Cardiac fibroblast (primary cell): ENCODE measurements around the gene BICRA.

Experiments
- DNase-seq, 2 donors: peaks; one replicate each; pipeline versions ENCODE4 v3.0.0 to v3.0.0-alpha.2; 2010; ENCODE audit warnings: low read depth in 2 of 2
- H3K4me3 ChIP-seq, 2 donors: replicated peaks in 1 of 2; 1 replicate in 1 of 2; 2 replicates in 1 of 2; pipeline ENCODE4 v1.5.1; 2011; ENCODE audit warnings: low read depth in 2 of 2, low read length in 2 of 2, mild to moderate bottlenecking in 2 of 2, moderate library complexity in 1 of 2
- CTCF ChIP-seq: IDR thresholded peaks from one replicate; pipeline ENCODE4 v1.5.1; 2011; ENCODE audit warnings: low read depth, mild to moderate bottlenecking, low read length, inconsistent platforms

Gene BICRA

GRCh38 chr19:47680858-47681332 lies 72.0 kb downstream of the BICRA start:
- no peak for TF ChIP-seq CTCF
- no peak for DNase-seq

GRCh38 chr19:47681388-47681787 lies 72.5 kb downstream of the BICRA start:
- DNase-seq = no peak
- no peak overlapping the region for H3K4me3 ChIP-seq
- no peak for TF ChIP-seq CTCF

More at GRCh38 chr19:47680858-47681332, 72.0 kb downstream of the BICRA start:
- no peak overlapping the region for H3K4me3 ChIP-seq

- no peak for DNase-seq
- H3K4me3 ChIP-seq = no peak overlapping the region
- TF ChIP-seq CTCF = no peak
Measured at GRCh38 chr19:47681936-47682335, 73.0 kb downstream of the BICRA start.

GRCh38 chr19:47682939-47683338 lies 74.0 kb downstream of the BICRA start:
- no peak for TF ChIP-seq CTCF
- no peak overlapping the region for H3K4me3 ChIP-seq
- peak in 1 of 2 donors; percentile 72 for DNase-seq

- no peak overlapping the region for H3K4me3 ChIP-seq
- no peak for DNase-seq
- no peak for TF ChIP-seq CTCF
Measured at GRCh38 chr19:47686679-47687450, 77.9 kb downstream of the BICRA start.

GRCh38 chr19:47687906-47688305 lies 79.0 kb downstream of the BICRA start:
- no peak for TF ChIP-seq CTCF
- DNase-seq = no peak
- no peak overlapping the region for H3K4me3 ChIP-seq
